H9 (cell line): ENCODE results near the gene FAM171A1. TPM values are rescaled to one million over a fixed set of nuclear protein-coding genes. Genes with fewer than 3 reads are reported as not detected.

ENCODE experiments used
- DNase-seq: peaks from one replicate; pipeline ENCODE4 v3.0.0-alpha.2; 2017
- H2AFZ ChIP-seq: one replicate; pipeline ENCODE4 v1.6.1; 2013; ENCODE audit warnings: mild to moderate bottlenecking, low read length, control low read depth, moderate library complexity
- H2AK5ac ChIP-seq: 2 replicates; pipeline ENCODE4 v1.6.1; 2013; ENCODE audit warnings: low read length, control low read depth, mixed read lengths; ENCODE audit not compliant: insufficient read length
- H2BK120ac ChIP-seq: one replicate; pipeline ENCODE4 v1.6.1; 2013; ENCODE audit warnings: low read depth, mild to moderate bottlenecking, low read length, control low read depth, inconsistent platforms; ENCODE audit not compliant: poor library complexity, severe bottlenecking
- H2BK12ac ChIP-seq: 2 replicates; pipeline ENCODE4 v1.6.1; 2013; ENCODE audit warnings: low read length, control low read depth, mixed read lengths, low read depth; ENCODE audit not compliant: insufficient read length
- H2BK15ac ChIP-seq: 2 replicates; pipeline ENCODE4 v1.6.1; 2013; ENCODE audit warnings: low read depth, low read length, control low read depth
- H2BK20ac ChIP-seq: one replicate; pipeline ENCODE4 v1.6.1; 2013; ENCODE audit warnings: low read depth, mild to moderate bottlenecking, low read length, control low read depth, inconsistent platforms; ENCODE audit not compliant: poor library complexity, severe bottlenecking
- H2BK5ac ChIP-seq: 2 replicates; pipeline ENCODE4 v1.6.1; 2013; ENCODE audit warnings: low read length, control low read depth, mixed read lengths; ENCODE audit not compliant: insufficient read length
- H3K14ac ChIP-seq: 2 replicates; pipeline ENCODE4 v1.6.1; 2013; ENCODE audit warnings: low read length, control low read depth; ENCODE audit not compliant: insufficient read depth
- H3K18ac ChIP-seq: 2 replicates; pipeline ENCODE4 v1.6.1; 2013; ENCODE audit warnings: low read depth, mild to moderate bottlenecking, mixed read lengths, low read length, control low read depth; ENCODE audit not compliant: insufficient read length
- H3K23ac ChIP-seq: 2 replicates; pipeline ENCODE4 v1.6.1; 2013; ENCODE audit warnings: low read length, control low read depth, mixed read lengths, low read depth; ENCODE audit not compliant: insufficient read length
- H3K23me2 ChIP-seq: 2 replicates; pipeline ENCODE4 v1.6.1; 2013; ENCODE audit warnings: low read depth, mild to moderate bottlenecking, mixed read lengths, low read length, control low read depth; ENCODE audit not compliant: insufficient read length, poor library complexity, severe bottlenecking
- H3K27ac ChIP-seq: 2 replicates; pipeline ENCODE4 v1.5.1; 2013; ENCODE audit warnings: low read length, control low read depth, mixed read lengths, low read depth; ENCODE audit not compliant: insufficient read length
- H3K27me3 ChIP-seq: 2 replicates; pipeline ENCODE4 v1.6.1; 2013; ENCODE audit warnings: low read length, control low read depth, inconsistent platforms; ENCODE audit not compliant: insufficient read depth
- H3K4ac ChIP-seq: 2 replicates; pipeline ENCODE4 v1.6.1; 2013; ENCODE audit warnings: low read depth, mild to moderate bottlenecking, control low read depth, inconsistent platforms, low read length, moderate library complexity
- H3K4me1 ChIP-seq: 2 replicates; pipeline ENCODE4 v1.6.1; 2013; ENCODE audit warnings: low read length, control low read depth, inconsistent platforms; ENCODE audit not compliant: insufficient read depth
- H3K4me2 ChIP-seq: 2 replicates; pipeline ENCODE4 v1.6.1; 2013; ENCODE audit warnings: low read length, control low read depth, mixed read lengths; ENCODE audit not compliant: insufficient read length, insufficient read depth
- H3K56ac ChIP-seq: 2 replicates; pipeline ENCODE4 v1.6.1; 2013; ENCODE audit warnings: low read depth, mild to moderate bottlenecking, mixed read lengths, low read length, control low read depth; ENCODE audit not compliant: insufficient read length
- H3K79me1 ChIP-seq: 2 replicates; pipeline ENCODE4 v1.6.1; 2013; ENCODE audit warnings: low read depth, mild to moderate bottlenecking, moderate library complexity, low read length, control low read depth, inconsistent platforms; ENCODE audit not compliant: insufficient read depth, poor library complexity, severe bottlenecking
- H3K79me2 ChIP-seq: 2 replicates; pipeline ENCODE4 v1.6.1; 2013; ENCODE audit warnings: low read length, control low read depth, inconsistent platforms; ENCODE audit not compliant: insufficient read depth
- H3K9ac ChIP-seq: 2 replicates; pipeline ENCODE4 v1.6.1; 2013; ENCODE audit warnings: low read length, control low read depth, mixed read lengths; ENCODE audit not compliant: insufficient read length; ENCODE audit errors: extremely low read depth
- H3K9me3 ChIP-seq: one replicate; pipeline ENCODE4 v1.6.1; 2013; ENCODE audit warnings: low read depth, low read length, inconsistent platforms; ENCODE audit not compliant: control insufficient read depth
- H3T11ph ChIP-seq: one replicate; pipeline ENCODE4 v1.6.1; 2013; ENCODE audit warnings: mild to moderate bottlenecking, low read length, control low read depth, inconsistent platforms
- H4K20me1 ChIP-seq: one replicate; pipeline ENCODE4 v1.6.1; 2013; ENCODE audit not compliant: control insufficient read depth, insufficient read length, insufficient read depth
- H4K5ac ChIP-seq: 2 replicates; pipeline ENCODE4 v1.6.1; 2013; ENCODE audit warnings: low read depth, mild to moderate bottlenecking, mixed read lengths, low read length, control low read depth; ENCODE audit not compliant: insufficient read length
- H4K8ac ChIP-seq: replicated peaks from 2 replicates; pipeline ENCODE4 v1.6.1; 2013; ENCODE audit warnings: low read length, control low read depth, mixed read lengths, low read depth; ENCODE audit not compliant: insufficient read length
- H4K91ac ChIP-seq: 2 replicates; pipeline ENCODE4 v1.6.1; 2013; ENCODE audit warnings: low read depth, mild to moderate bottlenecking, moderate library complexity, mixed read lengths, low read length, control low read depth; ENCODE audit not compliant: insufficient read length
- H3K27ac Mint-ChIP-seq, 3 experiments: 2 replicates in 2 of 3; 3 replicates in 1 of 3; pipeline ENCODE4 v1.8.0; 2020 to 2021; ENCODE audit warnings: mixed read lengths in 3 of 3, mild to moderate bottlenecking in 1 of 3, moderate library complexity in 1 of 3
- H3K27me3 Mint-ChIP-seq: 2 replicates; pipeline ENCODE4 v1.8.0; 2021; ENCODE audit warnings: low read depth, mild to moderate bottlenecking, moderate library complexity, mixed read lengths
- H3K36me3 Mint-ChIP-seq, 3 experiments: 2 replicates in 2 of 3; 3 replicates in 1 of 3; pipeline ENCODE4 v1.8.0; 2020 to 2021; ENCODE audit warnings: low read depth in 3 of 3, mixed read lengths in 3 of 3; ENCODE audit not compliant: insufficient read depth in 1 of 3
- H3K4me1 Mint-ChIP-seq, 2 experiments: 2 replicates each; pipeline ENCODE4 v1.8.0; 2020; ENCODE audit warnings: mixed read lengths in 2 of 2
- H3K4me3 Mint-ChIP-seq, 2 experiments: 2 replicates in 1 of 2; 3 replicates in 1 of 2; pipeline ENCODE4 v1.8.0; 2020 to 2021; ENCODE audit warnings: mild to moderate bottlenecking in 2 of 2, mixed read lengths in 2 of 2, moderate library complexity in 1 of 2
- H3K9me3 Mint-ChIP-seq, 2 experiments: 2 replicates in 1 of 2; 3 replicates in 1 of 2; pipeline ENCODE4 v1.8.0; 2020; ENCODE audit warnings: mild to moderate bottlenecking in 2 of 2, mixed read lengths in 2 of 2, moderate library complexity in 1 of 2
- WGBS: extraction: QIAGEN DNeasy Blood & Tissue Kit; methylation state at CpG from one replicate; pipeline ENCODE4 v1.1.7; 2013; ENCODE audit warnings: missing lambda C conversion rate, low lambda C conversion rate, mixed read lengths; ENCODE audit not compliant: insufficient read length; ENCODE audit errors: extremely low coverage; 5-methylcytosine and 5-hydroxymethylcytosine counted together
- total RNA-seq: library from RNA; stranded (reverse); gene quantifications from 2 replicates; pipeline ENCODE4 v1.2.1, GENCODE V29; 2021
- TF ChIP-seq, protein P1 (sequence below): fragments of 200-600 bp; sonication (generic); conservative IDR thresholded peaks from 3 replicates; pipeline ENCODE4 v1.8.0; 2021; ENCODE audit warnings: antibody characterized with exemption, mild to moderate bottlenecking

FAM171A1 gene
- total RNA-seq, 1 experiment from 2014 or later, result 37.4 TPM

DNA sequence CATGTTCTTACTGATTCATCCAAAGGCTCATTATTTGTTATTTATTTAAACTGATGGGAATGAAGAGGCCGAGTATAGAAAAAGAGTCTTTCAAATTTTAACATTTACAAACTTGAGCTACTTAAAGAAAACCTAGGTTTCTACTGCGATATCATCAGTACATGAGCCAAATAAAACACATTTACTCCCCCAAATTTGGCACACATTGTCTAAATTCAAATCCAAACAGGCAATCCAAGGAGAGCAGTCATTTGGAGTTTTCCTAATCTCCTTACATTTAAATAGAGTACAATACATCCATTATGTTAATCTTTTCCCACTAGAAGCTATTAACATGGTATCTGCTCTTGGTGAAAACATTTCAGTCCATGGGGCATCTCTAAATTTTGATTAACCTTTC, 204.8 kb downstream of the FAM171A1 start:
- Histone ChIP-seq H2BK15ac (no peak overlapping the region), H3K23ac (no peak overlapping the region), H3T11ph (no peak overlapping the region), H2AFZ (no peak overlapping the region), H3K4ac (no peak overlapping the region), H4K5ac (no peak overlapping the region), H3K79me1 (peaks cover 4% of the 10 kb centered on the region), H3K18ac (no peak overlapping the region), H2BK120ac (no peak overlapping the region), H2AK5ac (no peak overlapping the region), H4K8ac (no peak overlapping the region), H3K4me2 (no peak overlapping the region), H2BK5ac (no peak overlapping the region), H3K4me1 (no peaks in the 10 kb centered on the region; the same call in 1 of the 2 replicates), H3K14ac (no peak overlapping the region), H3K27ac (no peak overlapping the region), H3K23me2 (peaks cover 4% of the 10 kb centered on the region), H3K9me3 (no peaks in the 10 kb centered on the region), H2BK12ac (no peak overlapping the region), H2BK20ac (no peak overlapping the region), H3K27me3 (no peaks in the 10 kb centered on the region), H4K91ac (no peak overlapping the region), H3K56ac (no peak overlapping the region), H3K9ac (no peak overlapping the region), H4K20me1 (no peaks in the 10 kb centered on the region), H3K79me2 (no peaks in the 10 kb centered on the region)
- WGBS, result no CpG with 5 or more reads among the region's 2 CpGs
- Mint-ChIP-seq H3K9me3 (no peaks in the 10 kb centered on the region), H3K27ac (peak overlapping the region in 1 of 3 experiments; percentile 23; a peak in 2 of 7 replicates), H3K27me3 (peaks cover 10% of the 10 kb centered on the region), H3K36me3 (no peaks in the 10 kb centered on the region), H3K4me3 (peak overlapping the region in 1 of 2 experiments; percentile 87; a peak in 3 of 5 replicates), H3K4me1 (peaks cover 25 to 33% of the 10 kb centered on the region in 2 experiments)
- TF ChIP-seq, protein P1, sequence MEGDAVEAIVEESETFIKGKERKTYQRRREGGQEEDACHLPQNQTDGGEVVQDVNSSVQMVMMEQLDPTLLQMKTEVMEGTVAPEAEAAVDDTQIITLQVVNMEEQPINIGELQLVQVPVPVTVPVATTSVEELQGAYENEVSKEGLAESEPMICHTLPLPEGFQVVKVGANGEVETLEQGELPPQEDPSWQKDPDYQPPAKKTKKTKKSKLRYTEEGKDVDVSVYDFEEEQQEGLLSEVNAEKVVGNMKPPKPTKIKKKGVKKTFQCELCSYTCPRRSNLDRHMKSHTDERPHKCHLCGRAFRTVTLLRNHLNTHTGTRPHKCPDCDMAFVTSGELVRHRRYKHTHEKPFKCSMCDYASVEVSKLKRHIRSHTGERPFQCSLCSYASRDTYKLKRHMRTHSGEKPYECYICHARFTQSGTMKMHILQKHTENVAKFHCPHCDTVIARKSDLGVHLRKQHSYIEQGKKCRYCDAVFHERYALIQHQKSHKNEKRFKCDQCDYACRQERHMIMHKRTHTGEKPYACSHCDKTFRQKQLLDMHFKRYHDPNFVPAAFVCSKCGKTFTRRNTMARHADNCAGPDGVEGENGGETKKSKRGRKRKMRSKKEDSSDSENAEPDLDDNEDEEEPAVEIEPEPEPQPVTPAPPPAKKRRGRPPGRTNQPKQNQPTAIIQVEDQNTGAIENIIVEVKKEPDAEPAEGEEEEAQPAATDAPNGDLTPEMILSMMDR, result no peak
- no peak for DNase-seq
